CD4-positive, CD25-positive, alpha-beta regulatory T cell (primary cell): ENCODE data around the gene DYNC1LI1. TPM values are rescaled to one million over a fixed set of nuclear protein-coding genes. Genes with fewer than 3 reads are reported as not detected.
A peak's percentile ranks its signal among the peaks of the same experiment; 100 is the strongest.

ENCODE experiments used
- ATAC-seq, 2 donors: fragments of 150-1000 bp; cut with Tn5 transposase; one replicate each; pipeline ENCODE4 v1.10.0; 2021; ENCODE audit warnings: low read depth in 2 of 2, moderate number of reproducible peaks in 2 of 2, moderate library complexity in 1 of 2
- DNase-seq, 3 donors: peaks; one replicate each; pipeline versions ENCODE4 v3.0.0 to v3.0.0-alpha.2; 2012 to 2022; ENCODE audit warnings: mixed read lengths in 1 of 3
- H3K27ac ChIP-seq: one replicate; pipeline ENCODE4 v1.7.0; 2013; ENCODE audit warnings: mild to moderate bottlenecking, low read length; ENCODE audit not compliant: insufficient read depth, poor library complexity, severe bottlenecking
- H3K27me3 ChIP-seq: one replicate; pipeline ENCODE4 v1.7.0; 2013; ENCODE audit warnings: low read length; ENCODE audit not compliant: control insufficient read depth, insufficient read depth
- H3K36me3 ChIP-seq: one replicate; pipeline ENCODE4 v1.7.0; 2013; ENCODE audit warnings: mild to moderate bottlenecking, low read length, moderate library complexity; ENCODE audit not compliant: control insufficient read depth, insufficient read depth
- H3K4me1 ChIP-seq: 2 replicates; pipeline ENCODE4 v1.7.0; 2013; ENCODE audit warnings: mild to moderate bottlenecking, low read length; ENCODE audit not compliant: insufficient read depth, control insufficient read depth, poor library complexity, severe bottlenecking
- H3K4me3 ChIP-seq: one replicate; pipeline ENCODE4 v1.7.0; 2013; ENCODE audit warnings: low read depth, mild to moderate bottlenecking, low read length, moderate library complexity
- H3K9me3 ChIP-seq, 2 experiments: 1 replicate in 1 of 2; 2 replicates in 1 of 2; pipeline ENCODE4 v1.7.0; 2013; ENCODE audit warnings: low read length in 2 of 2, mild to moderate bottlenecking in 1 of 2, moderate library complexity in 1 of 2; ENCODE audit not compliant: control insufficient read depth in 2 of 2
- H3K27ac Mint-ChIP-seq, 3 donors: one replicate each; pipeline ENCODE4 v1.8.0; 2020 to 2022; ENCODE audit warnings: mild to moderate bottlenecking in 3 of 3, mixed read lengths in 3 of 3, moderate library complexity in 2 of 3
- H3K27me3 Mint-ChIP-seq: one replicate; pipeline ENCODE4 v1.8.0; 2022; ENCODE audit warnings: mild to moderate bottlenecking, mixed read lengths
- H3K36me3 Mint-ChIP-seq: one replicate; pipeline ENCODE4 v1.8.0; 2020; ENCODE audit warnings: mixed read lengths
- H3K4me1 Mint-ChIP-seq, 4 donors: one replicate each; pipeline ENCODE4 v1.8.0; 2020 to 2022; ENCODE audit warnings: mixed read lengths in 4 of 4, mild to moderate bottlenecking in 1 of 4
- H3K4me3 Mint-ChIP-seq, 4 donors: one replicate each; pipeline ENCODE4 v1.8.0; 2020 to 2022; ENCODE audit warnings: mild to moderate bottlenecking in 4 of 4, mixed read lengths in 4 of 4, moderate library complexity in 3 of 4
- H3K9me3 Mint-ChIP-seq, 7 donors: one replicate each; pipeline ENCODE4 v1.8.0; 2020 to 2022; ENCODE audit warnings: mixed read lengths in 7 of 7, mild to moderate bottlenecking in 3 of 7, moderate library complexity in 2 of 7
- polyA plus RNA-seq, 4 donors: library from polyadenylated mRNA; unstranded; fragments of 300-500 nt; fragmentation: Illumina TruSeq; gene quantifications; one replicate each; pipeline ENCODE4 v1.2.3, GENCODE V29; 2021
- total RNA-seq: library from RNA; stranded (reverse); gene quantifications from one replicate; pipeline ENCODE4 v1.2.3, GENCODE V29; 2022

The DYNC1LI1 gene
- total and polyA plus RNA-seq, 5 donors from 2014 or later = 24.8 to 37.2 (median 30.0) TPM

DNA sequence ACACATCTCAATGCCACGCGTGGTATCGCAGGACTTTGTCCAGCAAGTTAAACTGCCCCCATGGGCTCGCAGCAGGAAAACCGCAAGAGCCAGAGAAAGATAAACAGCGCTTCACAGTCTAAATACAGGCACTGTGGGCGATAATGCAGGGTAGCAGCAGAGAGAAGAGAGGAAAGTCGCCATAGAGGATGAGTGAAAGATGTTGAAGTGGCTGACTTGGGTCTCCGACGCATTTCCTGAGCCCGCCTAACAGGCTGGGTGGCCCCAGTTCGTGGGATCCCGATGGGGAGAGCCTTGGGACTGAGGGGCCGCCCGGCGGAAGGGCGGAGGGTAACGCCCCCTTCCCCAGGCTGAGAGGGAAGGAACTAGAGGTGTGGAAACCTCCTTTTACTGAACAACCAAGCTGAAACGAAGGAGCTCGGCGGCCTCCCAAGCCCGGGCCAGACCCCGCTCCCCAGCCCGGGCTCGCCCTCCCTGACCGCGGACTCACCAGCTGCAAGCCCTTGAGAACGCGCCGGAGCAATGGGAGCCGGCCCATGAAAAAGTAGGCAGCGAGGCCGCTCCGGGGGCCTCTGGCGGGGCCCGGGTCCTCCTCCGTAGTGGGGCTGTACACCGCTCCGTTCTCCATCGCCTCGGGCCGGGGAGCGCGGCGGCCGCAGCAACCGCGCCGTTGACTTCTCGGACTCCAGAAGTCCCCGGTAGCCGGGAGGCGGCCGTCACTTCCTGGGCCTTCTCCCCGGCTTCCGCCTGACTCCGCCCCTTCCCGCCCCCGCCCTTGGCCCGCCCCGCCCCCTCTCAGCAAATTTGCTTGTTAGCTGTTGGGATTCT, 68.3 kb downstream of the DYNC1LI1 start, which contains the start of gene CMTM6:
CMTM6 (minus strand) TSS at position 735 of the 828 bp plus-strand sequence; CDS start at position 628, 107 bp downstream.
- Histone ChIP-seq H3K36me3 (peaks cover 4% of the 10 kb centered on the region), H3K4me1 (peaks cover 37% of the 10 kb centered on the region), H3K9me3 (no peaks in the 10 kb centered on the region), H3K4me3 (peak within 1 kb of the TSS; percentile 98), H3K27ac (peak within 1 kb of the TSS; percentile 97), H3K27me3 (no peaks in the 10 kb centered on the region)
- H3K9me3 Mint-ChIP-seq = peaks cover 0 to 1% (median 0%) of the 10 kb centered on the region in 7 donors
- peaks cover 22 to 47% (median 37%) of the 10 kb centered on the region in 4 donors for H3K4me1 Mint-ChIP-seq
- DNase-seq (peak; percentile 72 to 82 (median 73)), ATAC-seq (peak; percentile 72 to 77)
- H3K27ac Mint-ChIP-seq = peak within 1 kb of the TSS; percentile 90 to 99 (median 98)
- H3K4me3 Mint-ChIP-seq = peak within 1 kb of the TSS; percentile 93 to 100 (median 96)
- H3K36me3 Mint-ChIP-seq = peaks cover 8% of the 10 kb centered on the region
- peaks cover 4% of the 10 kb centered on the region for H3K27me3 Mint-ChIP-seq

DNA sequence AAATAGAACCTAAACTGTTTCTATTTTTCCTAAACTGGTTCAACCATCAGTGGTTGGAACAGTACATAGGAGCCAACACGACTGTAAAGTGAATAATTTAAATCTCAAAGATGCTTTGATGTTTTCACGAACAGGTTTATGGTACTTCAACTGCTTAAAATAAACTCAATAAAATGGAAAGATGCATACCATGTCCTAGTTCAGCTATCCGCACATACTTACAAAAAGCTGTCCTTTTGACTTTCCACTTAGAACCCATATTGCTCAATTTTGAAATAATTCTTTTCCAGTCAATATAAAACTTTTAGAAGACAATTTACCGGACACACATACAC, 68.9 kb downstream of the DYNC1LI1 start:
- peak overlapping the region; percentile 93 to 100 (median 96) for H3K4me3 Mint-ChIP-seq
- peaks cover 10% of the 10 kb centered on the region for H3K36me3 Mint-ChIP-seq
- ATAC-seq (peak; percentile 10 to 12), DNase-seq (no peak)
- Histone ChIP-seq H3K9me3 (no peaks in the 10 kb centered on the region), H3K36me3 (peaks cover 5% of the 10 kb centered on the region), H3K4me1 (peaks cover 38% of the 10 kb centered on the region), H3K27me3 (no peaks in the 10 kb centered on the region), H3K4me3 (peak overlapping the region; percentile 98), H3K27ac (peak overlapping the region; percentile 97)
- H3K27me3 Mint-ChIP-seq = peaks cover 4% of the 10 kb centered on the region
- peak overlapping the region; percentile 90 to 98 (median 93) for H3K27ac Mint-ChIP-seq
- H3K9me3 Mint-ChIP-seq = peaks cover 0 to 1% (median 0%) of the 10 kb centered on the region in 7 donors
- peaks cover 24 to 49% (median 39%) of the 10 kb centered on the region in 4 donors for H3K4me1 Mint-ChIP-seq

- Mint-ChIP-seq H3K4me3 (peak overlapping the region; percentile 93 to 100 (median 96)), H3K4me1 (peaks cover 28 to 55% (median 46%) of the 10 kb centered on the region in 4 donors), H3K9me3 (peaks cover 0 to 1% (median 0%) of the 10 kb centered on the region in 7 donors), H3K27me3 (peaks cover 4% of the 10 kb centered on the region), H3K27ac (peak overlapping the region; percentile 90 to 98 (median 93)), H3K36me3 (peaks cover 15% of the 10 kb centered on the region)
- peak; percentile 20 to 26 for ATAC-seq
- Histone ChIP-seq H3K4me3 (peak overlapping the region; percentile 98), H3K27ac (peak overlapping the region; percentile 97), H3K4me1 (peaks cover 42% of the 10 kb centered on the region), H3K27me3 (no peaks in the 10 kb centered on the region), H3K9me3 (no peaks in the 10 kb centered on the region), H3K36me3 (peaks cover 9% of the 10 kb centered on the region)
- peak in 1 of 3 donors; percentile 76 for DNase-seq
Measured at GRCh38 chr3:32500880-32501782, 69.5 kb downstream of the DYNC1LI1 start.

GRCh38 chr3:32500231-32500630, 70.4 kb downstream of the DYNC1LI1 start:
- Histone ChIP-seq H3K4me3 (peak overlapping the region; percentile 71), H3K27me3 (no peaks in the 10 kb centered on the region), H3K9me3 (no peaks in the 10 kb centered on the region), H3K4me1 (peaks cover 43% of the 10 kb centered on the region), H3K36me3 (peaks cover 11% of the 10 kb centered on the region), H3K27ac (peak overlapping the region; percentile 45)
- H3K27ac Mint-ChIP-seq = peak overlapping the region in 2 of 3 donors; percentile 65 to 74
- peaks cover 4% of the 10 kb centered on the region for H3K27me3 Mint-ChIP-seq
- peaks cover 18% of the 10 kb centered on the region for H3K36me3 Mint-ChIP-seq
- H3K9me3 Mint-ChIP-seq = peaks cover 0 to 1% (median 0%) of the 10 kb centered on the region in 7 donors
- ATAC-seq (no peak), DNase-seq (no peak)
- peaks cover 32 to 63% (median 52%) of the 10 kb centered on the region in 4 donors for H3K4me1 Mint-ChIP-seq
- H3K4me3 Mint-ChIP-seq = peak overlapping the region; percentile 93 to 100 (median 96)

DNA sequence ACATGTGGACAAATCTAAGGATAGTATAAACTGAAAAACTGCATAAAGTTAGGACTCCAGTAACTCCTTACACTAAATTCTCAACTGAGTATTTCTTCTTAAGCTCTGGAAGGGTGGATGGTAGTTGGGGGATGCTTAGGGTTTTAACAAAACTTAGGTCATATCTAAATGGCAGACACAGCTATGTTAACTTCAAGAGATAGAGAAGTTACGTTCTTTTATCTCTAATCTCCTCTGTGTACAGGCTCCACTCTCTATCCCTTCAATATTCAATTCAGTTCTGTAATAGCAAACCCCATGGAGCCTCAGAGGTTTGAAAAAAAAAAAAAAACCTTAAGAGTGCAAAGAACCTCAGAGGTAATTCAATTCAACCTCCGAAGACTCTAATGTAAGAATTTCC, 71.1 kb downstream of the DYNC1LI1 start:
- peak overlapping the region; percentile 45 for H3K27ac ChIP-seq
- ATAC-seq = no peak
- Mint-ChIP-seq H3K36me3 (peaks cover 18% of the 10 kb centered on the region), H3K27me3 (peaks cover 4% of the 10 kb centered on the region), H3K9me3 (peaks cover 0 to 1% (median 0%) of the 10 kb centered on the region in 7 donors), H3K4me1 (peaks cover 32 to 66% (median 56%) of the 10 kb centered on the region in 4 donors), H3K27ac (peak overlapping the region; percentile 23 to 65 (median 56)), H3K4me3 (peak overlapping the region in 3 of 4 donors; percentile 20 to 100 (median 97))
- DNase-seq = no peak
- H3K27me3 ChIP-seq = no peaks in the 10 kb centered on the region
- peaks cover 49% of the 10 kb centered on the region for H3K4me1 ChIP-seq
- no peaks in the 10 kb centered on the region for H3K9me3 ChIP-seq
- peaks cover 14% of the 10 kb centered on the region for H3K36me3 ChIP-seq
- H3K4me3 ChIP-seq = peak overlapping the region; percentile 71

GRCh38 chr3:32498992-32499391, 71.7 kb downstream of the DYNC1LI1 start:
- H3K9me3 ChIP-seq = no peaks in the 10 kb centered on the region
- DNase-seq (no peak), ATAC-seq (no peak)
- peak overlapping the region; percentile 71 for H3K4me3 ChIP-seq
- no peaks in the 10 kb centered on the region for H3K27me3 ChIP-seq
- no peak overlapping the region for H3K27ac Mint-ChIP-seq
- H3K27ac ChIP-seq = no peak overlapping the region
- H3K27me3 Mint-ChIP-seq = peaks cover 4% of the 10 kb centered on the region
- H3K4me1 Mint-ChIP-seq = peaks cover 30 to 65% (median 56%) of the 10 kb centered on the region in 4 donors
- peak overlapping the region in 1 of 4 donors; percentile 97 for H3K4me3 Mint-ChIP-seq
- peaks cover 54% of the 10 kb centered on the region for H3K4me1 ChIP-seq
- H3K36me3 ChIP-seq = peaks cover 14% of the 10 kb centered on the region
- H3K9me3 Mint-ChIP-seq = peaks cover 0 to 1% (median 0%) of the 10 kb centered on the region in 7 donors
- peaks cover 18% of the 10 kb centered on the region for H3K36me3 Mint-ChIP-seq

DNA sequence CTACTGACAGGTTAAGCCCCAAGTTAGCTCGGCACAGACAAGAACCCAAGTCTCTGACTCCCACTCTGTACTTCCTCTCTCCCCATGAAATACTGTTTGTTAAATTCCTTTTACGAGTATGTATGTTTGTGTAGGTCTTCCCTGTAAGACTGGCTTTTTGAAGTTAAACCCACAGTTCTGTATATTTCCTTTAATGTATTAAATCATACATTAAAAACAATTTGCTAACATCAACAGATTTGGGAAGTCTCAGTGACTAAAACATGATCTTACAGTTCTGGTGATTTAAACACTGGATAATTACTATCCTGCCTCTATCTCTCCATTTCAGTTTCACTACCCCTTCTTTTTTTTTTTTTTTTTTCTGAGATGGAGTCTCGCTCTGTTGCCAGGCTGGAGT, 72.4 kb downstream of the DYNC1LI1 start:
- Mint-ChIP-seq H3K36me3 (peaks cover 18% of the 10 kb centered on the region), H3K9me3 (peaks cover 0 to 1% (median 0%) of the 10 kb centered on the region in 7 donors), H3K27ac (peak overlapping the region; percentile 10 to 77 (median 12)), H3K4me1 (peaks cover 28 to 61% (median 56%) of the 10 kb centered on the region in 4 donors), H3K27me3 (peaks cover 4% of the 10 kb centered on the region), H3K4me3 (peak overlapping the region; percentile 7 to 73 (median 16))
- DNase-seq = no peak
- Histone ChIP-seq H3K4me1 (peaks cover 57% of the 10 kb centered on the region), H3K27ac (no peak overlapping the region), H3K27me3 (no peaks in the 10 kb centered on the region), H3K36me3 (peaks cover 15% of the 10 kb centered on the region), H3K9me3 (no peaks in the 10 kb centered on the region), H3K4me3 (no peak overlapping the region)
- ATAC-seq = no peak
